Lung microvascular endothelial cell (primary cell): ENCODE results near the gene PPM1H. TPM values are rescaled to one million over a fixed set of nuclear protein-coding genes. Genes with fewer than 3 reads are reported as not detected.
"Not testable (repeated sequence)": the region's sequence is repeated elsewhere in the genome, so short reads cannot be mapped to it uniquely, and the experiment has no call there.

ENCODE experiments used
- DNase-seq, 2 donors: peaks; one replicate each; pipeline versions ENCODE4 v3.0.0 to v3.0.0-alpha.2; 2010; ENCODE audit warnings: low read depth in 2 of 2
- total RNA-seq: library from RNA; depleted of rRNA; stranded (reverse); fragments of >200 nt; gene quantifications from 2 replicates; pipeline ENCODE4 v1.2.1, GENCODE V29; 2014

Gene PPM1H
- total RNA-seq, 1 donor from 2014 or later: 0.40 TPM

DNA sequence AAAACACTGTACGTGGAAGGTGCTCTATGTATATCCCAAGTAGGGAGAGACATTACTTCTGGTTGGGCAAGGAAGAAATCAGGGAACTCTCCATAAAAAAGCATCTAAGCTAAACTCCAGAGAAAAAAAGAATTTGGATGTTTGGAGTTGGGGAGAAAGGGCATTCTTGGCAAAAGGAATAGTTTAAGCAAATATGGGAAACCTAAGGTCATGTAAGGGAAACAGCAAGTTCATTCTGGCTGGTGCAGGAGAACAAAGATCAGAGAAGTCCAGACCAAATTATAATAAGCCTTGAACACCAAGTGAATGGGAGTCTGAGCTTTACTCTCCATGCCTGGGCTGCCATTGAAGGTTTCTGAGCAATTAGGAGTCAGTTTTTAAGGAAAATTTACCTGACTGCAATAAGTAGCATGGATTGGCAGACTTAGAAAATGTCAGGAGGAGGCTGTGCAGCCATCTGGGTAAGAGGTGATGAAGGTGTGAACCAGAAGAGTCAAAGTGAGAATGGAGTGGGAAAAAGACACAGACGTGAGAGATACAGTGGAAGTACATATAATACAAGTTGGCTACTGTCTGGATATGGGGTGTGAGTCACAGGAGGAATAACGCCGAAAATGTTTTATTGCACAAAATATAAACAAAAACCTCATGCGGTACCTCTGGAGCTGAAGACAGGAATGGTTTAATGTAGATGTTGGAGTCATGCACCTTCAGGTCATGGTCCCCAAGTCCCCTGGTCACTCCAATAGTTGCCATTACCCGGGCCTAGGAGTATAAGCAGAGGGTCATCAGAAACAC, 245.7 kb downstream of the PPM1H start:
- DNase-seq: no peak

DNA sequence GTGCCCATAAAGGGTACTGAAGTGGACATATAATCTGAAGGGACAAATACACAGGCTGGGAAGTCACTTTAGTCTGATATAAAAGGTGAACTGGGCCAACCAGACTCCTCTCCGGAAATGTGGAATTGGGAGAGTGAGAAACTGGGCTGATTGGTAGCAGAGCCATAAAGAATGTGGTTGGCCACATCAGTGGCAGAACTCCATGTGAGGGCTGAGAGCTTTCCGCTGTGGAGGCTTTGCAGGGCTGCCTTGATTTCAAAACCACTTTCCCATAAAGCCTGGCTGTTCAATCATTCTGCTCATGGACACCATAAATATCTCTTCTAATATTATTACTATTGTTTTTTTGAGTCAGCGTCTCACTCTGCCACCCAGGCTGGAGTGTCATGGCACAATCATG, 248.0 kb downstream of the PPM1H start:
- DNase-seq: no peak

DNA sequence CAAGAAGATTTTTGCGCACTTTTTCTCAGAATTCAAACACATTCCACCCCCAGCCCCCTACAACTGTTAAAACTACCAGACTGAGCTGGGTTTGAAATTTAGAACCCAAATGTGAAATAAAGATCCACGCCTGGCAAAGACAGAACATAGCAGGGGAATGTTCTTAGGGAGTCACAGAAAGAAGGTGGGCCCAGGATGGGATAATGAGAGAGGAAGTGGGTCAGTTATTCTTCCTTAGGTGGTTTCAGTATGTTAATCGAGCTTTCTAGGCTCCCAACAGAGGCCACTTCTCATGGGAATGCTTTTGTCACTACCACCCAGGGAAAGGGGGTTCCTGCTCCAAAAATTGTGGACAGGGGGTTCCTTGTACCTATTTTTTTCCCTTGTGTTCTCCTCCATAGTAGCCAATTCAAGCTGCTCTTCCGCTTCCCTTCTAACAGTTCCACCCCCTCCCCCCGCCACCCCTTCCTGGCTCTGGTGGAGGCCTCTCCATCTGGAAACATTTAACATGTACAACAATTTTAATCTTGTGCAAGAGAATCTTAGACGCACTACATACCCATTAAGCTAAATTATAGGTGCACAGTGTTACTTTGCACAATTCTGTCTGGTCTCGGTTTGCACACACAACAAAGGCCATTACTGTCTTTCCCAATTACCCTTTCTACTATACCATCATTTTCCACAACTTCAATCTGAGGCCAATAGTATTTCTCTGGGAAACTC, 250.2 kb downstream of the PPM1H start:
- DNase-seq: no peak

DNA sequence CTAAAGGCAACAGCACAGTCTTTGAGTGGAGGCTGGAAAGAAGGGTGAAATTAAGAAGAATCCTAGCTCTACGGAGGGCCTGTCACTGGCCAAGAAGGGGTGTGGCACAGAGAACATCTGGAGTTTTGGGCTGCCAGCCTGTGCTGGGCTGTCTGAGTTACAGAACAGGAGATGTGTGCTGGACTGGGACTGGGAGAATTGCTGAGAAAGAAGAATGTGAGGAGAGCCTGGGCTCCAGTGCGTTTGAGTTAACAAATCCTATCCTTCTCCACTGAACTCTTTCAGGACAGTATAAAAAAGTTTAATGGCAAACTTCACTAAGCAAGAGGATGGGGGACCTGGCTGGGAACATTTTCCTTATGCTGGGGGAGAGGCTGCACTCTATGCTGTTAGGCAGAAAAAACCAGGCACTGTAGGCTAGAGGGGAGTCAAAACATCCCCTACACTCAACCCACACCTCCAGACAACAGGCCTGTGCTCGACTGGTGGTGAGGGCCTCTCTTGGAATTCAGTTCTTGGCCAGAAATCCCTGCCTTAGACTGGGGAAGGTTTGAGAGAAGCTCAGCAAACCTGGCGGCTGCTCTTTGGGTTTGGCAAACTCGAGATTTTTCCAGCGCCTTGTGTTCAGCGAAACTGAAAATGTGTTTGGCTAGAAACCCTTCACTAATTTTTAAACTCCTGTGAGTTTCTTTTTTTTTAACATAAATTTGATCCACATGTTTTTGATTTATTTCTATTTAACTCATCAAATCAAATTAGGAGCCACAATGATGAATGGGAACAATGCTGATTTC, 251.0 kb downstream of the PPM1H start:
- DNase-seq: no peak

DNA sequence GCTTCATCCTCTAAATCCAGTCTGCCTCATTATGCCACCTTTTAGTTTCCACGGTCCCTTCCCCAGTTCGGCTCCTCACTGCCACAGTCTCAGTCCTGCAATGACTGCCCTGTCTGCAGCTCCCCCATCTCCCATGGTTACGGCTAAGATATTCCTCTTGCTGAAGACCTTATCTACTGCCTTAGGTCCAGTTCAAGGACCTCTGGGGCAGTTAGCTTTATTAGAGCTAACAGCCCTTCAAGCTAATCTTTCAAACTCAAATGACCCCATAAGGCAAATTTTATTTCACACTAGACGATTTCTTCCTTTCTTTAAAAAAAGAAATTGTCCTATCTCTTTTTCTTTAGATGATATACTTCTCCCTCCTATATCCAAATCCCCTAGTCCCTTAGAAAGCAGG, 253.6 kb downstream of the PPM1H start:
- no peak for DNase-seq

DNA sequence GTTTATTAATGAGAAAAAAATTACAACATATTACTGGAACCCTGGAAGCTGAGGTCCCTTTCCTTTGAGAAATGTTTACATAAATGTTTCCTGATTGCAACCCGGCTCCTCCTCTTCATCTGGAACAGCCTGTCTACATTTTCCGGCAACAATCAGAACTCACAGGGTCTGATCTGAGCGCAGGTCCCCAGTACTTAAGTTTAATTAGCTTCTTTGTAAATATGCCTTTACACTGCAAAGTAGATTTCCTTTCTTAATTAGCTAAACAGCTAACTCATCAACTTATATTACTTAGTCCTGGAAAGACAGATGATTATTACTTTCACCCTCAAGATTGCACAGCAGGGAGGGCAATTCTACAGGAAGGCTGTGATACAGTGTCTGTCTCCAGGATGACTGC, 255.3 kb downstream of the PPM1H start:
- DNase-seq: peak in 1 of 2 donors; percentile 75

DNA sequence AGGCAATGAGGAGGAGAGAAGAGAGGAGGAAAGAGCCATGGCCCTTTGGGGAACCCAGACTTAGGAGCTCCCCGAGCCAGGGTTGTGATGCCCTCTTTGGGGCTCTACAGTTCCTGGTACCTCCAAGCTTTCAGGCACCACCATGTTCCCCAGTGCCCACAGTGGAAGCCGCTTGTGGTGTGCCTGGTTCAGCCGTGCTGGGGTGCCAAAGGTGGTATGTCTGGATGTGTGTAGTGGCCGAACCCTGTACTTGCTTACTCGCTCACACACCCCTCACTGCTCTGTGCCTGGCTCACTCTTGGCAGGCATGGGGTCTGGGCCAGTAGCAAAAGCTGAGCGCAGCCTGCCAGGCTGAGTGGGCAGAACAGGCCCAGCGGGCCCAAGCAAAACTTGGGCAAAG, 257.6 kb downstream of the PPM1H start:
- DNase-seq: no peak

DNA sequence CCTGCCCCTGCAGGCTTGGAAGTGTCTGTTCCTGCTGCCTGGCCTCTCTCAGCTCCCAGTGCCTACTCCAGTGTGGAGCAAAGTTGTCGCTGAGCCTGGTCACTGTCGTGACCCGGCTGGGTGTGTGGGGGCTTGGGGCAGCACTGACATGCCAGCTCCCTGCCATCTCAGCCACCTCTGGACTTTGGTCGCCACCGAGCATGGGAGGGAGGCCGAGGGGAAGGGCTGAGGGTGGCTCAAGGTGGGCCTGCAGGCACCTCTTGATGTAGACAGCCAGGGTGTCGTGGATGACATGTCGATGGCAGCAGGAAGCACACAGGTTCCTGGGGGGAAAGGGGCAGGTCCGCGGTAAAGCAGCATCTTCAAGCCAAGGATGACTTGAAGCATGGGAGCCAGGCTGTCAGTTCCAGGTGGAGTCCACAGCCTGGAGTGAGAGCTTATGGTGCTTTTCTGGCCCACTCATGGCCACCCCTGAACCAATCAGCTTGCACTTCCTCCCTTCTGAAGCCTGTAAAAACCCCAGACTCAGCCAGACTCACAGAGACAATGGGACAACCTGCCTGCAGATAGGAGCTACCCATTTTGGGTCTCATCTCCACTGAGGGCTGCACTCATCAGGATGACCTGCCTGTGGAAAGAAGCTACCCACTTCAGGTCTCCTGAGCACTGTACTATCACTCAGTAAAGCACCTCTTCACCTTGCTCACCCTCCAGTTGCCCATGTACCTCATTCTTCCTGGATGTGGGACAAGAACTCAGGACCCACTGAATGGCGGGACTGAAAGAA, 258.2 kb downstream of the PPM1H start:
- DNase-seq: no peak

DNA sequence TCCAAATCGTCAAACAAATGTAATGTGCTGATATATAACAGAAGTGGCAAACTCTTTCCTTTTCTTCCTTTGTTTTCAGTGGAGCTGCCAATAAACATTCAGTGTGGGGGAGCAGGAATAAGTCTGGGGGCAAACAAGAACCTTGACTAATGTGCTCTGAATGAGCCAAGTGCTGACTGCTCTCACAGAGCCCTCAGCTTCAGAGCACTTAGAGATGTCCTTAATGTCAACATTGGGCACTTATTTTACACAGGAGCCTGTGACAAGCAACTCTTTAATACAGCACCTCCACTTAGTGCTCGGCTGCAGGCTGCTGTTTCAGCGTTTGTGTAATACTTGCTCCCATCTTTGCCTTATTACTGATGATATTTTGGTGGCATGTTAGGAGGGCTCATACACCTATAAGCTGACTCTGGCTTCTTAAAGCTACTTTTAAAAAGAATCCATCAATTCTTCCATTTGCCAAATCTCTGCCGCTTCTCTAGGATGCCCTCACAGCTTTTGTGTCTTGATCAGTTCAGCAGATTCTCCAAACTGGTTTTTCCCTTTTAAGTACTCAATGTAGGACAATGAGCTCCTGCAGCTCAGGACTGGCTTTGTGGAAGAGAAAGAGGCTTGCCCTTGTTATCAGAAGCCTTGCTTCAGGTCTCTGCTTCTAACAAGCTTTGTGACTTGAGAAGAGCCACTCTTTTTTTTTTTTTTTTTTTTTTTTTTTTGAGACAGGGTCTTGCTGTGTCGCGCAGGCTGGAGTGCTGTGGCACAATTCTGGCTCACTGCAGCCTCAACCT, 261.7 kb downstream of the PPM1H start:
- no peak for DNase-seq

DNA sequence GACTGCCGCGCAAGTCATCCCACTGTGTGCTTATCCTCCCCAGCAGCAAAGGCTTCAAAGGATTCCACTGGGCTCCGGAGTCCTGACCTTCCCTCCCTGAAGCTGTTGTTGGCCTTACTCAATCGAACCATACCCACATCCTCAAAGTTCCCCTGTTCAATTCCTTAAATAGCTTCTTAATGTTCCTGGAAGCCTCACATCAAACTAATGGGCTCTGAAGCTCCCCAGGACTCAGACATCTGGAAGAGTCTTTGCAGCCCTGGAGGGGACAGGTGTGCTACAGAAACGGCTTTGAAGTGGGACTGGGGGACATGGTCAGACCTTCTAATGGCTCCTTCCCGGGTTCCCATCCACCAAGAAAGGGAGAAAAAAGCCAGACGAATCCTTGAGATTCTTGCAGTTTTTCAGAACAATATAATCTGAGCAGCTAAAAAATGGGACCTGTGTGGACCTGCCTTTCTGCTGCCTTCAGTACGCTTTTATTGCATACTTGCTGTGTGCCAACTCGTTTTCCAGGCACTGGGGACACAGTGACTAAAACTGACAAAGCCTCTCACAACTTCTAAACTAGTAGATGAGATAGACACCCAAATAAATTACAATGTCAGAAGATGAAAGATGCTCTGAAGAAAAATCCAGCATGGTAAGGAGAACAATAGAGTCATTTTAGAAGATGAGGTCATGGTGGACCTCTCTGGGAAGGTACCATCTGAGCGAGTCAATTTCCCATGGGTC, 263.8 kb downstream of the PPM1H start:
- DNase-seq: no peak

DNA sequence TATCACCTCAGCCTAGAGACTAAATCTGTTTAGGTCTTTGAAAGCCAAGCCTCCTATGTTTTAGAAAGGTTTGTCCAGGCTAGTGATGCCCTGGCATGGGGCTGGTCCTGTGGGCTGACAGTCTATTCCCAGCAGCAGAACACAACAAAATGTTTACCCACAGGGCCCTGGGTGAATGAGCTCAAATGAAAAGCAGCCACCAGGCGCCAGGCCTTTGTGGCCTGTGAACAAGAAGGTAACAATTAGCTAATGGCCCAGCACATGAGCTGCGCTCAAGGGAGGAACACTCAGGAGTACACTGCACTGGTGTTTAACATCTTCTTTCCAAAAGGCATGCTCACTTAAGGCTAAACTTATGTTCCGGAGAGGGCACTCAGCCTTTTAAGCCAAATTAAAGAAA, 266.2 kb downstream of the PPM1H start:
- no peak for DNase-seq

DNA sequence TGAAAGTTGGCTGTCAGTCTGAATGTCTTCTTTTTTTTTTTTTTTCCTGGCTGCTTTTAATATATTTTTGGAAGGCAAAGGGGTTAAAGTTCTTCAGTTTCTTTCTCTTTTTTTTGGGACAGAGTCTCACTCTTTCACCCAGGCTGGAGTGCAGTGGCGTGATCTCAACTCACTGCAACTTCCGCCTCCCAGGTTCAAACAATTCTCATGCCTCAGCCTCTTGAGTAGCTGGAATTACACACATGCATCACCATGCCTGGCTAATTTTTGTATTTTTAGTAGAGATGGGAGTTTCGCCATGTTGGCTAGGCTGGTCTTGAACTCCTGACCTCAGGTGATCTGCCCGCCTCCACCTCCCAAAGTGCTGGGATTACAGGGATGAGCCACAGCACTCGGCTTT, 270.0 kb downstream of the PPM1H start:
- not testable (repeated sequence) for DNase-seq

DNA sequence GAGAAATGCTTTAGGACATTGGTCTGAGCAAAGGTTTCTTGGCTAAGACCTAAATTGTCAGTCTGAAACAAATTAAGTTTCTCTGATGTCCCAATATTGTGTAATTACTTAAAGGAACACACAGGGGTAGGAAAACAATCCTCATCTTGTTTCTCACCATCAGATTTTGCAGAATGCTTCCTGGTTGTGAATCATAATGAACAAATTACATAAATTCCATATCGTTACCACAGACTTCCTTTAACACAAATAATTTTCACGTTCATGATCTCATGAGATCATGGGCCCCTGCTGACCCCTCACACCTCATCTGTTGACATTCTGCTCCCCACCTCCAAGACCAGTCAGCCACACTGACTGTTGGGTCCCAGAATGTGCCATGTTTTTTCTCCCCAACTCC, 274.2 kb downstream of the PPM1H start:
- DNase-seq: peak; percentile 5 to 91

DNA sequence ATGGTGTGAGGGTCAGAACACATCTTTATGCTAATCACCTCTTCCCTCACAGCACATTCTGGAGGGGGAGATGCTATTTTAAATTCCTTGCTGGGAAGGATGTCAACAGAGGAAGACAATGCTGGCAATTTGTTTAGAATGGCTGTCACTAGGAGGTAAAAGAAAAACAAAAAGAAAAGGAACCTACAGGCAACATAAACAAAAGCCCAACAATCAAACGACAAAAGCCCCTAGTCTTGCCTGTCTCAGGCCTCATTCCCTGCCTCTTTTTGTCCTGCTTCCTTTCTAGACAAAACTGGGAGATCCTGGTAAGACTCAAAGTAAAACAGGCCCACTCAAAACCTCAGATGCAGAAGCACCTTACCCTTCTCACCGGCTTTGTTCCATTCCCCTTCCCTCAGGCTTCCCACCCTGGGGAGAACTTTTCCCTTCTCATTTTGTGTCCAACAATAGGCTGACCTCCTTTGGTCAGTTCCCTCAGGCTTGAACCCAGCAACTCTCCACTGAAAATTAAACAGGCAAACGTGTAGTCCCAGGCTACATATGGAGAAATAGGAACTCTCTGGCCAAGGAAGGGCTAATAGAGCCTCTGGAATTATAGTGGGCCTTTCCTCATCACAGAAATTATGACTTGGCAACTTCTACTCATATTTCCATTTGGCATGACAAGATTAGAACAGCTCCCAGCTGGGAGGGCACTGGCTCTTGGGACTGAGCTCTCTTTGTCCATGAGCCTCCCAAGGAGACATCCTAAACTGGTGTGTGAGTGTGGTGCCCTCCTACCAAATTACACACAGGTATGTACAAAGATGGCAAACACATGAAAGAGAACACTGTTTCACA, 275.3 kb downstream of the PPM1H start:
- DNase-seq: peak in 1 of 2 donors; percentile 30

DNA sequence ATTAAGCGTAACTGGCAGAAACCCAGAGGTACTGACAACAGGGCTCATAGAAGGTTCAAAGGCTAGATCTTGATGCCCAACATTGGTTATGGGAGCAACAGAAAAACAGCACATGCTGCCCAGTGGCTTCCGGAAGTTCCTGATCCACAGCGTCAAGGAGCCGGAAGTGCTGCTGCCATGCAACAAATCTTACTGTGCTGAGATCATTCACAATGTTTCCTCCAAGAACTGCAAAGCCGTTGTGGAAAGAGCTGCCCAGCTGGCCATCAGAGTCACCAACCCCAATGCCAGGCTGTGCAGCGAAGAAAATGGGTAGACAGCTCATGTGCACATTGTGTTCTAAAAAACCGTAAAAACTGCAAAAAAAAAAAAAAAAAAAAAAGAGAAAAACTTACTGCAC, 276.0 kb downstream of the PPM1H start:
- DNase-seq: peak in 1 of 2 donors; percentile 78

DNA sequence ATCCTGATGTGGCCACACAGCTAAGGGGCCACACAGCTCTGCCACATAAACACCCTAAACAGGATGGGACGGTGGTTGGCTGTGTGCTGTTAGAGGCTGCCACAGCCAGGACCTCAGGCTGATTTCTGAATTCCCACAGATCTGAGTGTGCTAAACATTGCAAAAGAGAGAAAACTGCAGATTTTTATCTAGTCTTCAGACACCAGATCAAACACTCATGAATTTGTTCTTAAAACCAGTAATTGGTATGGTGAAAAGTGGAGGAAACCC, 277.7 kb downstream of the PPM1H start:
- DNase-seq: no peak

DNA sequence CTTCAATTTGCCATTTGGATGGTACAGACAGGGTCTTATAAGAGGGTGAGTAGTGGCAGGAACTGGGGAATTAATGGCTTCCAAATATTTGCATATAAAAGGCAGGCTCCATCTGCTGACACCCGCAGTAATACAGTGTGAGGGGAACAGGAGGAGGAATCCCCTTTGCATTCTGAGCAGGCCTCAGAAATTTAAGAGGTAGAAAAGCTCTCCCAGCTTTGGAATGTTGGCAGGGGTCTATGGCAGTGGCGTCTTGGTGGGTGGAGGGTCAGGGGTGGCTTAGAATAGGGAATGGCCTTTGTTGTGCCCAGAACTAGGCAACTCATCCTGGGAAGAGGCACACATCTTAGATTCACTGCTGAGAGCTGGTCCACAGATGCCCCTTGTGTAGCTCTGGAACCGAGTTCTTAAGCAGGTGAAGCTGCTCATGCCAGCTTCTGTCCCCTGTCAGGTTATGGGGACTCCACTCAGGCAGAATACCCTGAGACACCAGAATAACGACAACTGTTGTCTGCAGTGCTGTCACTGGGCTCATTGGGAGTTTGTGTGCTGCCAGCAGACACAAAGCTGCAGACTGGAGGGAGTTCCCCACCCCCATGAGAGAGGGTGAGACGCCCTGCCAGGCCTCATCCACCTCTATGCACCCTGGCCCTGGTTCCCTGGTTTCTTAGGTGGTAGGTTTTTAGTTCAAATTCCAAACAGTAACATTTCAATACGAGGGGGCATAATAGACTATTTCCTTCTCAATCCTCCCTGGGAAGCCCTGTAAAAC, 278.2 kb downstream of the PPM1H start:
- DNase-seq: no peak

DNA sequence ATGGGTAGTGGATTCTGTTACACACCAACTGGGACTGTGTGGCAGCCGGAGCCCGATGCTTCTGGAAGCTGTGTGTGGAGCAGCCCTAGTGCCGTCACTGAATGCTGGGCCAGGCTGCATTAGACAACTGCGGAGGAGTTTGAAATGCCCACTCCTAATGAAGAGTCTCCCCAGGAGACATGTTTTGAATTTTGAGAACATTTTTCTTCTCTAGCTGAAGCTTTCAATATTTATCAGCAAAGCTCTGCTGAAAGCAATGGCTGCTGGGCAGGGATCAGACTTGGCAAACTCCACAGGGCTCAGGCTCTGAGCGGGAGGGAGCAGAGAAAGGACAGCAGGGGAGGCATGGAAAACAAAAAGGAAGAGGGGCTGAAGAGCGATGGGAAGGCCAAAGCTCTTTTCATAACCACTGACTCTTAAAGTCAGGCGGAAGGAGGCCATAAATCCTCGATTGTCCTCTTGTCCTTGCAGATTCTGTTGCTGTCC, 279.2 kb downstream of the PPM1H start:
- DNase-seq: no peak
